Neutrophil (primary cell): ENCODE results near the gene ZC3H15.

Experiments
- H3K27ac ChIP-seq: fragments of 200-600 bp; sonication (generic); 2 replicates; pipeline ENCODE4 v1.5.1; 2016; ENCODE audit warnings: mild to moderate bottlenecking, moderate library complexity
- H3K27me3 ChIP-seq: fragments of 200-600 bp; sonication (generic); 2 replicates; pipeline ENCODE4 v1.6.0; 2016; ENCODE audit warnings: mild to moderate bottlenecking
- H3K36me3 ChIP-seq: fragments of 200-600 bp; sonication (generic); 2 replicates; pipeline ENCODE4 v1.5.1; 2017
- H3K4me1 ChIP-seq, 2 experiments: fragments of 200-600 bp in 1 of 2; sonication (generic) in 1 of 2; 1 replicate in 1 of 2; 2 replicates in 1 of 2; pipeline versions ENCODE4 v1.5.1 to v1.6.1; 2013 to 2016; ENCODE audit warnings: low read depth in 1 of 2, low read length in 1 of 2, mild to moderate bottlenecking in 1 of 2, moderate library complexity in 1 of 2; ENCODE audit not compliant: control insufficient read depth in 1 of 2, insufficient read depth in 1 of 2
- H3K4me3 ChIP-seq, 2 experiments: fragments of 200-600 bp in 1 of 2; sonication (generic) in 1 of 2; 1 replicate in 1 of 2; 2 replicates in 1 of 2; pipeline ENCODE4 v1.5.1; 2013 to 2016; ENCODE audit warnings: low read depth in 1 of 2, low read length in 1 of 2, mild to moderate bottlenecking in 1 of 2, moderate library complexity in 1 of 2
- H3K9me3 ChIP-seq: fragments of 200-600 bp; sonication (generic); 2 replicates; pipeline ENCODE4 v1.5.1; 2016
- TF ChIP-seq, protein P1 (sequence below): fragments of 200-600 bp; sonication (generic); IDR thresholded peaks from 2 replicates; pipeline ENCODE4 v1.5.1; 2016; ENCODE audit warnings: antibody characterized with exemption

The ZC3H15 gene

DNA sequence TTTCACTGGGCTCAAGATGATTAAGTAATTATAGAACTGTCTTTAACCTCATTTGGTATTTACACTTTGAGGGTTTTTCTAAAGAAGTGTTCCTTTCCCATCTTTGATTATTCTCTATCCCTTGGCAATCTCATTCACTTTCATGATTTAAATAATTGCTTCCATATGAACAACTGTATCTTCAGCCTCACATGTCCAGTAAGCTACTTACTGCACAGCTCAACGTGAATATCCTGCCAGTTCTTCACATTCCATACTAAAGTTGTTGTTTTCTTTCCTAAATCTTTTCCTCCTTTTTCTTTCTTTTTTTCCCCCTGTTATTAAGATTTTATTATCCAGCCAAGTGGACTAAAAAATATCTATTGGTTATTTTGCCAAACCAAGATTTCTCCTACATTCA is 37.7 kb downstream of the ZC3H15 start:
- H3K27me3 ChIP-seq: no peaks in the 10 kb centered on the region
- TF ChIP-seq, protein P1, sequence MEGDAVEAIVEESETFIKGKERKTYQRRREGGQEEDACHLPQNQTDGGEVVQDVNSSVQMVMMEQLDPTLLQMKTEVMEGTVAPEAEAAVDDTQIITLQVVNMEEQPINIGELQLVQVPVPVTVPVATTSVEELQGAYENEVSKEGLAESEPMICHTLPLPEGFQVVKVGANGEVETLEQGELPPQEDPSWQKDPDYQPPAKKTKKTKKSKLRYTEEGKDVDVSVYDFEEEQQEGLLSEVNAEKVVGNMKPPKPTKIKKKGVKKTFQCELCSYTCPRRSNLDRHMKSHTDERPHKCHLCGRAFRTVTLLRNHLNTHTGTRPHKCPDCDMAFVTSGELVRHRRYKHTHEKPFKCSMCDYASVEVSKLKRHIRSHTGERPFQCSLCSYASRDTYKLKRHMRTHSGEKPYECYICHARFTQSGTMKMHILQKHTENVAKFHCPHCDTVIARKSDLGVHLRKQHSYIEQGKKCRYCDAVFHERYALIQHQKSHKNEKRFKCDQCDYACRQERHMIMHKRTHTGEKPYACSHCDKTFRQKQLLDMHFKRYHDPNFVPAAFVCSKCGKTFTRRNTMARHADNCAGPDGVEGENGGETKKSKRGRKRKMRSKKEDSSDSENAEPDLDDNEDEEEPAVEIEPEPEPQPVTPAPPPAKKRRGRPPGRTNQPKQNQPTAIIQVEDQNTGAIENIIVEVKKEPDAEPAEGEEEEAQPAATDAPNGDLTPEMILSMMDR: no peak

DNA sequence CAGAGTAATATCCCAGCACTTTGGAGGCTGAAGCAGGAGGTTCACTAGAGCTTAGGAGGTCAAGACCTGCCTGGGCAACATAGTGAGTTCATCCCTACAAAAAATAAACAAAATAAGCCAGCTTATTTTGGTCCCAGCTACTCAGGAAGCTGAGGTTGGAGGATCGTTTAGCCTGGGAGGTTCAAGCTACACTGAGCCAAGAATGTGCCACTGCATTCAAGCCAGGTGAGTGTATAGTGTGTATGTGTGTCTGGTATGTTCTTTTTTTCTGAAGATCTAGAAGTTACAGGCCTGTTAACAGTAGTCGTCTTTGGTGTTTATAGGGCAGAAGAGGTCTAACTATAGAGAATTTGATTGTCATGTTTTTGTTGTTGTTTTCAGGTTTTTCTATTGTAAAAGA is 40.2 kb downstream of the ZC3H15 start:
- TF ChIP-seq, protein P1: no peak
- Histone ChIP-seq H3K27ac (no peak overlapping the region), H3K36me3 (no peaks in the 10 kb centered on the region), H3K4me1 (no peaks in the 10 kb centered on the region), H3K9me3 (no peaks in the 10 kb centered on the region), H3K4me3 (no peak overlapping the region), H3K27me3 (no peaks in the 10 kb centered on the region)

More for the DNA sequence above, 37.7 kb downstream of the ZC3H15 start:
- H3K36me3 ChIP-seq: no peaks in the 10 kb centered on the region
- H3K4me1 ChIP-seq: no peaks in the 10 kb centered on the region
- H3K27ac ChIP-seq: no peak overlapping the region
- no peaks in the 10 kb centered on the region for H3K9me3 ChIP-seq
- no peak overlapping the region for H3K4me3 ChIP-seq

DNA sequence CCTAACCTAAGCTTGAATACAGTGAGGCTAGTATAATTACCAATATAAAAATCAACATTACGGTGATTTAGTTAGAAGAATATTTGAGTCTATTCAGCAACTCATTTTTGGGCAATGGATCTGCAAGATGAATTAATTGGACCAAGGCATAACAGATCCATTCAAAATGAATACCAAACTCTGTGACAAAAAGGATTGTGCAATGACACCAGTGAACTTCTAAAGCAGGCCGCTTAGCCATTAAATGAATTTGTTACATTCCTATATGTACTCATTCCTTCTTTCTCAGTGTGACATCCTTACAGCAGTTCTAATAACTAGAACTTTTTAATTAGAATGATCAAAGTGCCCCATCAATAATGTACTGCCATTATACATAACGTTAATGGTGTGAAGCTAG is 44.3 kb downstream of the ZC3H15 start:
- Histone ChIP-seq H3K4me1 (no peaks in the 10 kb centered on the region), H3K27ac (no peak overlapping the region), H3K9me3 (no peaks in the 10 kb centered on the region), H3K36me3 (no peaks in the 10 kb centered on the region), H3K27me3 (no peaks in the 10 kb centered on the region), H3K4me3 (no peak overlapping the region)
- TF ChIP-seq, protein P1: no peak

DNA sequence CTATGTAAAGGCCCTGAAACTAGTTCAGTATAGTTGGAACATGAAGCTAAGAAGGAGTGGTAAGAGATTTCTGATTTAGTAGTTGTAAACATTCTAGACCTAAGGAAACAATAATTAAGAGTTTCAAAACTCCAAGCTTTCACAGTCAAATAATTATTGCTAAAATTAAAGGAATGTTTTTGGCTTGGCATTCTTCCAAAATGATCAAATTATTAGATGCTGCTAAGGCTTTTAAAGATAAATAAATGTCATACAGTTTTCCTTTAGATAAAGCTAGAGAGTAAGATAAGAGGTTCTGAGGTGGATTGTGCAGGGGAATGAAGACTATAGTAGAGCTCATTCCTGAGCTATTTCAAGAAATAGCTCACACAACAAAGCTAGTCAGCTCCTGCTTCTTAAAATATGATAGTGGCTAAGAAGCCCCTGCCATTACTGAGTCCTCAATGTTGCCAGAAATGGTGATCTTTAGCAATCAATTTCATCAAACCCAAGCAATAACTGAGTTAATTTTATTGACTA is 45.3 kb downstream of the ZC3H15 start:
- TF ChIP-seq, protein P1: no peak
- Histone ChIP-seq H3K27me3 (no peaks in the 10 kb centered on the region), H3K36me3 (no peaks in the 10 kb centered on the region), H3K4me1 (no peaks in the 10 kb centered on the region), H3K4me3 (no peak overlapping the region), H3K9me3 (no peaks in the 10 kb centered on the region), H3K27ac (no peak overlapping the region)

DNA sequence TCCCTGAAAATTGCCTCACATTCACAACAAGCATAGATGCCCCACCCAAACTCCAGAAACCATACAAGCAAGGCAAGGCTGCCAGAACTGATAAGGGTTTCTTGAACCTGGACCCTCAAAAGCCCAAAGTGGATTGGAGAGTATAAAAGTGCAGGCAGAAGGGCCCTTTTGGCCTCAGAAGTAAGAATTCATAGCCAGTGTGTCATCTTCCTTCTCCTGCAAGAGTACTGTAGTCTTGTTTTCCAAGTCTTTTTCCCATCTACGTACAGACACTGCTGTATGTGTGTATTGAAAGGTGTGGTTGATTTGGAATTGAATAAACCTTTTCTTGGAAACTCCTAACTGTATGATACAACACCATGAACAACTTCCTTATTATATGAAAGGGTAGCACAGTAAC is 46.8 kb downstream of the ZC3H15 start:
- TF ChIP-seq, protein P1: no peak
- no peak overlapping the region for H3K4me3 ChIP-seq
- no peaks in the 10 kb centered on the region for H3K36me3 ChIP-seq
- no peak overlapping the region for H3K27ac ChIP-seq
- H3K9me3 ChIP-seq: no peaks in the 10 kb centered on the region
- no peaks in the 10 kb centered on the region for H3K4me1 ChIP-seq
- H3K27me3 ChIP-seq: no peaks in the 10 kb centered on the region

DNA sequence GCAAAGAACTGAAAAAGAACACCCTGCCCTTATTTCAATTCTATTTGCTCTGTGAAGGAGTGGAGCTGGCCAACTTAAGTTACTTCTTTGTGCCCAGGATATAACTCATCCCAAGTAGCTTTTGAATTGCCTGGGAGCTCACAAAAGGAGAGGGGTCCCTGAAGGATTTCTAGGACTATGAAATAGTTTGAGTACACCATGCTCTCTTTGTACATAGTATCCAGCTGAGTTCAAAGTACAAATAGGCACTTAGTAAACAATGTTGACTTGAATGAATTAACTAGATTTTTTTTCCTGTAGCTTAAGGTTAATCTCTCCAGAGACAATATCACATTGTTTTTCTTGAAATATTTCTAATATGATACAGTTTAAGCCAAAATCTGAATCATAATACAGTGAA is 47.7 kb downstream of the ZC3H15 start:
- H3K4me1 ChIP-seq: no peaks in the 10 kb centered on the region
- no peak overlapping the region for H3K27ac ChIP-seq
- no peaks in the 10 kb centered on the region for H3K27me3 ChIP-seq
- no peaks in the 10 kb centered on the region for H3K36me3 ChIP-seq
- H3K4me3 ChIP-seq: no peak overlapping the region
- H3K9me3 ChIP-seq: no peaks in the 10 kb centered on the region
- TF ChIP-seq, protein P1: no peak
